ENCODE results near the gene UBB.

GRCh38 chr17:16339402-16339801 lies 41.5 kb upstream of the UBB start:
- TF ChIP-seq BHLHE40 (IDR thresholded peaks at IDR 0.05; ENCODE audit: low read depth, low read length) (no peak), CTCF (conservative IDR thresholded peaks at IDR 0.05; ENCODE audit: low read depth, low read length) (no peak), POLR2A (IDR thresholded peaks at IDR 0.05; ENCODE audit: low read depth, low read length) (no peak), RCOR1 (IDR thresholded peaks at IDR 0.05; ENCODE audit: insufficient replicate concordance, low read length) (no peak), RAD21 (IDR thresholded peaks at IDR 0.05; ENCODE audit: low read length) (no peak), SMC3 (IDR thresholded peaks at IDR 0.05; ENCODE audit: low read depth, low read length) (no peak), CHD1 (IDR thresholded peaks at IDR 0.05; ENCODE audit: low read depth, low read length) (no peak), CEBPB (IDR thresholded peaks at IDR 0.05; ENCODE audit: low read depth, low read length) (no peak), MXI1 (IDR thresholded peaks at IDR 0.05; ENCODE audit: borderline replicate concordance, low read depth, low read length) (no peak), MAZ (IDR thresholded peaks at IDR 0.05; ENCODE audit: borderline replicate concordance, low read depth, low read length) (no peak), USF2 (IDR thresholded peaks at IDR 0.05; ENCODE audit: low read depth, low read length) (no peak)
